ENCODE data around the gene CCBE1.

The CCBE1 gene

GRCh38 chr18:59437851-59438569 lies 259.2 kb downstream of the CCBE1 start:
- DNase-seq (ENCODE audit: low read depth) = no peak
- TF ChIP-seq CTCF (conservative IDR thresholded peaks at IDR 0.05; ENCODE audit: low read depth, low read length) = no peak
- H3K4me3 ChIP-seq (ENCODE audit: low read length) = no peak overlapping the region

- no peak for DNase-seq (ENCODE audit: low read depth)
- no peak for TF ChIP-seq CTCF (conservative IDR thresholded peaks at IDR 0.05; ENCODE audit: low read depth, low read length)
- H3K4me3 ChIP-seq (ENCODE audit: low read length) = no peak overlapping the region
Measured at GRCh38 chr18:59432803-59433597, 264.2 kb downstream of the CCBE1 start.

- no peak for TF ChIP-seq CTCF (conservative IDR thresholded peaks at IDR 0.05; ENCODE audit: low read depth, low read length)
- no peak overlapping the region for H3K4me3 ChIP-seq (ENCODE audit: low read length)
- DNase-seq (ENCODE audit: low read depth) = no peak
Measured at GRCh38 chr18:59431131-59431530, 266.1 kb downstream of the CCBE1 start.

- TF ChIP-seq CTCF (conservative IDR thresholded peaks at IDR 0.05; ENCODE audit: low read depth, low read length) = no peak
- no peak overlapping the region for H3K4me3 ChIP-seq (ENCODE audit: low read length)
- DNase-seq (ENCODE audit: low read depth) = no peak
Measured at GRCh38 chr18:59429608-59430007, 267.6 kb downstream of the CCBE1 start.

- TF ChIP-seq CTCF (conservative IDR thresholded peaks at IDR 0.05; ENCODE audit: low read depth, low read length) = no peak
- no peak for DNase-seq (ENCODE audit: low read depth)
- H3K4me3 ChIP-seq (ENCODE audit: low read length) = no peak overlapping the region
Measured at GRCh38 chr18:59428018-59428417, 269.2 kb downstream of the CCBE1 start.

- no peak for DNase-seq (ENCODE audit: low read depth)
- H3K4me3 ChIP-seq (ENCODE audit: low read length) = no peak overlapping the region
- TF ChIP-seq CTCF (conservative IDR thresholded peaks at IDR 0.05; ENCODE audit: low read depth, low read length) = no peak
Measured at GRCh38 chr18:59426855-59427254, 270.4 kb downstream of the CCBE1 start.

GRCh38 chr18:59423259-59423658 lies 274.0 kb downstream of the CCBE1 start:
- TF ChIP-seq CTCF (conservative IDR thresholded peaks at IDR 0.05; ENCODE audit: low read depth, low read length) = no peak
- H3K4me3 ChIP-seq (ENCODE audit: low read length) = no peak overlapping the region
- no peak for DNase-seq (ENCODE audit: low read depth)
